GM18907 (cell line): ENCODE results near the gene FRY.
A peak's percentile ranks its signal among the peaks of the same experiment; 100 is the strongest.
"Not testable (repeated sequence)": the region's sequence is repeated elsewhere in the genome, so short reads cannot be mapped to it uniquely, and the experiment has no call there.

ENCODE experiments used
- ATAC-seq: cut with Tn5 transposase; IDR thresholded peaks from one replicate; pipeline ENCODE4 v1.9.1; 2021; ENCODE audit warnings: mild to moderate bottlenecking, moderate library complexity; ENCODE audit not compliant: unreplicated experiment

The FRY gene

DNA sequence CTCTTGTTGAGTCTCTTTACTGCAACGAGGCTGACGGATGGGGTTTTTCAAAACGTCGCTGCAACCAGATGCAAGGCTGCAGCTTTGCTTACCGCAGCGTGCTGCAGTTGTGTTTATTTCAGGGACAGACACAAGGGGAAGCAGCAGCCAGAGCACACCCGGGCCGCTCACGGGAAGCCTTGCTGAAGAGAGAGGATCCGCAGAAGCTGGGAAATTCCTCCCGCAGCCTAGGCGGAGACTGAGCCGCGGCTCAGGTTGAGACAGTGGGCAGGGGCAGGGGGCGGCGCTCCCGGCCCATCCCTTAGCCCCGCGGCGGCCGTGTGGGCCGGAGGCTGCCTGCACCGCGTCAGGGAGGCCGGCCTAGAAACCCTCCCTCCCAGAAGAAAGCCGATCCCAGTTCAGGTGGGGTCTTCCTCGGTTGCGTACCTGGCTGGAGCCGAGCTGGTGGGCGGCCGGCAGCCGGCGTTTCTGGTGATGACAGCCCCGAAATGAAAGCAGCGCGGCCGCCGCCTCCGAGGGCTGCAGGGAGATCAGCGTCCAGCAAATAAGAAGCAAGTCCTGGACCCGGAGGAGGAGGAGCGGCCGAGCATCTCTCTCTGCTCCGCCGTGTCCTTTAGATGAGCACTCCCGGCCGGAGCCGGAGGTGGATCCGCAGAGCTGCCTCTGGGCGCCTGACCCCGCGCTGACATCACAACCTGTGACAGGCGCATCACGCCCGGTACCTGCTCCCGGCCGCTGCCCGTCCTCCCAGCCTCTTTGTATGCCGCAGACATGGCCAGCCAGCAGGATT lies at the start of gene FRY:
Gene FRY, plus strand, starts transcription at position 750 of the 790 bp plus-strand sequence. Its CDS starts 22 bp downstream, at position 772.
- ATAC-seq, result peak; percentile 89

DNA sequence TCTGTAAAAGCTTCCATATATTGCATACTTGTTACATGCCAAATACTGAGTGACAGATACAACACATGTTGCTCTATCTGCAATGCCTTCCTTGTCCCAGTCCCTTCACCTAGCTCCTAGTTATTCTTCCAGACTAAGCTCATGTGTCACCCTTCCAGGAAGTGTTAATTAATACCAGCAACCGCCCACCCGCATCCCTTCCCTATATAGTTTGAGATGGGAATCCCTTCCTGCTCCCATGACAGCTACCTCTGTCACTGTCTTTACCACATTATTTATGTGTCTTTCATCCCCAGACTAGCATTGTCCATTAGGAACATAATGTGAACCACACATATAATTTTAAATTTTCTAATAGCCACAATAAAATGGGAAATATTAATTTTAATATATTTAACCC lies 49.5 kb upstream of the FRY start:
- no peak for ATAC-seq

DNA sequence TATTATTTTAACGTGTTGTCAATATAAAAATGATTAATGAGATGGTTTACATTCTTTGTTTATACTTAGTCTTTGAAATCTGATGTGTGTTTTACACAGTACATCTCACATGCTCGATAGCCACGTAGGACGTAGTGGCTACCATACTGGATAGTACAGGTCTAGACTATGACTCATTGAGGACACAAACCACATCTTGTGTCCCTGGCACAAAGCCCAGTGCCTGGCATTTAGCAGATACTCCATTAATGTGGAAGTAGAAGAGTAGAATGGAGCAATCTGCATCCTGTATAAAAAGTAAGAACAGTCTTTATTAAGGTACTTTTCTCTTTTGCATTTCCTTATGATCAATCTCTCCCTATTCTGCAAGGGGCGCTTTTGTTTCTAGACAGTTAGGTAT lies 49.0 kb upstream of the FRY start:
- no peak for ATAC-seq

DNA sequence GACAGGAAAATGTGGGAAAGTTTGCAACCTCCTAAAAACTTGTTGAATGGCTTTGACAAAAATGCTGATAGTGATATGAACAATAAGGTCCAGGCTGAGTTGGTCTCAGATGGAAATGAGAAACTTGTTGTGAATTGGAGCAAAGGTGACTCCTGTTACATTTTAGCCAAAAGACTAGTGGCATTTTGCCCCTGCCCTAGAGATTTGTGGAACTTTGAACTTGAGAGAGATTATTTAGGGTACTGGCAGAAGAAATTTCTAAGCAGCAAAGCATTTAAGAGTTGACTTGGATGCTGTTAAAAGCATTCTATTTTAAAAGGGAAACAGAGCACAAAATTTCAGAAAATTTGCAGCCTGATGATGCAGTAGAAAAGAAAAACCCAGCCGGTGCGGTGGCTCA lies 47.9 kb upstream of the FRY start:
- ATAC-seq, result not testable (repeated sequence)

DNA sequence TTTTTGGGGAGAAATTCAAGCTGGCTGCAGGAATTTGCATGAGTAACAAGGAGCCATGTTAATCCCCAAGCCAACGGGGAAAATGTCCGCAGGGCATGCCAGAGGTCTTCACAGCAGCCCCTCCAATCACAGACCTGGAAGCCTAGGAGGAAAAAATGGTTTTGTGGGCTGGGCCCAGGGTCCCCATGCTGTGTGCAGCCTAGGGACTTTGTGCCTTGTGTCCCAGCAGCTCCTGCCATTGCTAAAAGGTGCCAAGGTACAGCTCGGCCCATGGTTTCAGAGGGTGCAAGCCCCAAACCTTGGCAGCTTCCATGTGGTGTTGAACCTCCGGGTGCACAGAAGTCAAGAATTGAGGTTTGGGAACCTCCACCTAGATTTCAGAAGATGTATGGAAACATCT lies 47.2 kb upstream of the FRY start:
- not testable (repeated sequence) for ATAC-seq

DNA sequence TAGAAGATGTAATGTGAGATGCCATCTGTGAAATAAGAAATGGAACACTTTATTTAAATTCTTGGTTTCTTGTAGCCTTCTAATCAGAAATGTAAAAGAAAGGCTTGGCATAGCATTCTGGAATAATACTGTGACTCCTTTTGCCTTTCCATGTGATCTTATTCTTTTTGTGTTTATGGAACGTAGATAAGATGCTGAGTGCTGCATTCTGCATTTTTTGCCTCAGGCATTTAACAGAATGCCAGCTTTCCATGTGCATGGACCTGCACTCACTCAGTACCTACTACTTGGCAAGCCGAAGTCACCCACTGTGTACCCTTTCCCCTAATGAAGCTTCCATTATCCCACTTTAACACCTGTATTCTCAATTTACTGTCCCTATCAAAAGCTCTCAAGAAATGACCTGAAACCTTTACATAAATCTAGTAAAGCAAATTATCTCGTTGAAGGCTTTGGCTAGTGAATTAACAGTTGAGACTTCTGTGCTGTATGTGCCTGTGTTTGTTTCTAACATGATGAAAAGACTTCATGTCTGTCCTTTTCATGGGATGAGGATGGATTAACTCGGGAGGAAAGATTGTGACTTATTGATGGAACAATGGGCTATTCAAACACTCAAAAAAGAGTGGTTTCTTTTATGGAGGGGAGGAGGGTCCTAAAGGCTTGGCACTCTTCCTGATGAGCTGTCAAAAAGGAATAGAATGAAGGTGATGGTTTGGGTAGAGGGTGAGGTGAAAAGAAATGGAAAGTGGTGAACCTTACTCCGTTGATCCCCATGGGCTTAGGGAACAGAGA lies 44.7 kb upstream of the FRY start:
- ATAC-seq, result no peak

DNA sequence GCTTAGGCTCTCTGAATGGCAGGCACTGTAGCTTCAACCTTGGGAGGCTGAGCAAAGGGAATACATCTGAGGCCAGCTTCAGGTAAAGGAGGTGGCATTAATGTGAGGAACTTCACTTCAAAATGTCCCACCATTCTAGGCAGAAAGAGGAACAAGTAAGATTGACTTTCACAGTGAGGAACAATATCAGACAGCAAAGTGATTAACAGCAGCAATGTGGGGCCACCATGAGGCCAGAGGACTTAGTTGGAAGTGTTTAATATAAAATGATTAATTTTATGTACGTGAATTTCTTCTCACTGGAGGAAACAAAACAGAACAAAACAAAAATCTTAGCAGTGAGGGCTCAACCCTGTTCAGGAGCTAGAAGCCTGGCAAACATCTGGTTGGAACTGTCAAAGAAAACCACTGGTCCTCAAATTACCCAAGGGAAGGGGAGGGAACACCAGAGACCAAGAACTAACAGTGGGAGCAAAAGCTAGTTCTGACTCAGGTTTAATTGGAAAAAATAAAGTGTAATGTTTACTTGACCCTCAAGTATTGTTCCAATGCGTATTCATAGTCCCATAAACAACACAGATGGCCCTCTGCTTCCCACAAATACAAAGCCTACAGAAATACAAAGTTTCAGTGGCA lies 43.9 kb upstream of the FRY start:
- no peak for ATAC-seq

DNA sequence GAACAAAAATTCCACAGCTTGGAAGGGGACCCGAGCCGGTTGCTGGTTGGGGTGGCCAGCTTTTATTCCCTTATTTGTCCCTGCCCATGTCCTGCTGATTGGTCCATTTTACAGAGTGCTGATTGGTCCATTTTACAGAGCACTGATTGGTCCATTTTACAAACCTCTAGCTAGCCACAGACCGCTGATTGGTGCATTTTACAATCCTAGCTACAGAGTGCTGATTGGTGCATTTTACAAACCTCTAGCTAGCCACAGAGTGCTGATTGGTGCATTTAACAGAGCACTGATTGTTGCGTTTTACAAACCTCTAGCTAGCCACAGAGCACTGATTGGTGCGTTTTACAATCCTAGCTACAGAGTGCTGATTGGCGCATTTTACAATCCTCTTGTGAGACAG lies 37.2 kb upstream of the FRY start:
- ATAC-seq, result not testable (repeated sequence)

DNA sequence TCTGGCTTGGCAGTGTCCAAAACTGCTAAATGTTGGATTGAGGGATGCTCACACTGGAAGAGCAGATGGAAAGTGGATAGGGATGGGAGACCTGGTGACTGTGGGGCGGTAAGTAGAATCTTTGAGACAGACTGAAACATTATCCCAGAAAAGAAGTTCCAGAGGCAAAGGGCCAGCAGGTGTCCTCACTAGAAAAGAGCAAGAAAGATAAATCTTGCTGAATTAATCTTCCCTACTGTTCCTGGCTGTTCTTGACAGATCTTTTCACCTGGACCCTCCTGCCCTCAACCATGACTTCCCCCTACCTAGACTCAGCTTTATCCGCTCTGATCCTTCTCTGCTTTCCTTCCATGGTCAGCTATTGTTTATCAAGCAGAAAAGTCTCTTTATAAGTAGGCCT lies 35.0 kb upstream of the FRY start:
- no peak for ATAC-seq

DNA sequence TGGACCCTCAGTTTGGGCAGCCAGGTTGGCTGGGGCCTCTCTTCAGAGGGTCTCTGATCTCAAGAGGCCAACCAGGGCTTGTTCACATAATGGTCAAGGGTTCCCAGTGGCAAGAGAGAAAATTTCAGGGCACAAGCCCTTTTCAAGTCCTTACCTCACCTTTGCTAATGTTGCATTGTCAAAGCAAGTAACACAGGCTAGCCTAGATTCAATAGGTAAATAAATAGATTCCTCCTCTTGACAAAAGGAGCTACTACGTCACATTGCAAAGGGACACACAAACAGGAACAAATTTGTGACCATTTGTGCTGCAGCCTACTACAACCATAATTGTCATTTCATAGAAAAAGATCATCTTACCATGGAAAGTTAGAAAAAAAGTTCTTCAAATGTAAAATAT lies 33.9 kb upstream of the FRY start:
- ATAC-seq, result no peak

DNA sequence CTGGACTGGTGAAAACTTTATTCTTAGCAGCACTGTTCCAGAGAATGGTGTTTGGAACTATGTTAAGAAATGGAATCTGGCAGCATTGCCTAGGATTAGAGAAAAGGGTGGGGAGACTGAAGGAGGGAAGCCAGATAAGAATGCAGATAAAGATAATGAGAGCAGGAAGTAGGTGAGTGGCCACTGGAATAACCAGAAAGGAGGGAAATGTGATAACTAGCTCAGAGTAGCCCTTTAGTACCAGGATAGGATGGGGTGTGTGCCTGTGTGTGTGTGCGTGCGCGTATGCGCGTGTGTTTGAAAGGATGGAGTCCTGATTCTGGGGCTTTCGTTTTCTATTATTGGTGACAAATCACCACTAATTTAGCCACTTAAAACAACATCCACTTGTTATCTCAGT lies 33.4 kb upstream of the FRY start:
- no peak for ATAC-seq

DNA sequence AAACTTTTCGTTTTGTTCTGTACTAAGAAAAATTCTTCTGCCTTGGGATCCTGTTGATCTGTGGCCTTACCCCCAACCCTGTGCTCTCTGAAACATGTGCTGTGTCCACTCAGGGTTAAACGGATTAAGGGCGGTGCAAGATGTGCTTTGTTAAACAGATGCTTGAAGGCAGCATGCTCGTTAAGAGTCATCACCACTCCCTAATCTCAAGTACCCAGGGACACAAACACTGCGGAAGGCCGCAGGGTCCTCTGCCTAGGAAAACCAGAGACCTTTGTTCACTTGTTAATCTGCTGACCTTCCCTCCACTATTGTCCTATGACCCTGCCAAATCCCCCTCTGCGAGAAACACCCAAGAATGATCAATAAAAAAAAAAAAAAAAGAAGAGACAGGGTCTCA lies 30.8 kb upstream of the FRY start:
- not testable (repeated sequence) for ATAC-seq

DNA sequence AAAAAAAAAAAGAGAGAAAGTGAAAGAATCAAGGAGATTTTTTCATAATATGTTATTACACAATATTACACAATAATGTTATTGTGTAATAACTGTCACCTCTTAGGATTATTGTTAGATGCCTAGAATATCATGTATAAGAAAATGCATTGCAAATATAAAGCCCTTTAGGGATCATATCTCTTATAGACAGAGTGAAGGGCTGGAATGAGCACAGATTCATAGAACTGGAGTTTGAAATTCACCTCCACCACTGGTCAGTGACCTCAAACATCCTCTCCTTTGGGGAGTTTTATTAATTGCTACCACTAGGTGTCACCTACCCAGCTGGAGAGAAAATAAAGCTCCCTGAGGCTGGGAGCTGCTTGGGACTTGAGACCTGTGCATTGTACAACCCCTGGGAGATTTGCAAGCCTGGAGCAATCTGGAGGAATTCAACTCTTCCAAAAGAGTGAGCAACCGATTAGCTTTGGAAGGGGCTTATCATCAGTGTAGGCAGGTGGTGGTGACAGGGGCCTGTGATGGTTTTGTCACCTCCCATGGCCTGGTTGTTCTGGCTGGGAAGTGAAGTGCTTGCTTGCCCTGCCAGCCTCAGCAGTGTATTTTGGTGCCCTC lies 30.3 kb upstream of the FRY start:
- ATAC-seq, result peak; percentile 88

DNA sequence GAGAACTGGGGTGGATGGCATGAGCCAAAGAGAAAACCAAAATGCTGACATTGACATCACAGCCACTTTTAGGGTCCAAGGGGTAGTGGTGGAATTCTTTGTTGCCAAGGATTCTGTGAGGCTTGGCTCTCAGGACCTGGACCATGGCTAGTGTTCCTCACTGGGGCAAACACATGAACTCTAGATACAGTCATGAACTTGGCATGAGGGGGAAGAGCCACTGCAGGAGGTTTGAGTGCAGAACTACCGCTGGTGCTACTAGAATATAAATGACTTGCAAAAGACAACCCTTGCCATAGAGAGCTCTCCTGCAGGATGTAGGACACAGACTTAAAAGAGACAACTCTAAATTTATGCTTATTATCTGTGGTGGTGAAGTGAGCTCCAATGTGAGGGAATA lies 29.8 kb upstream of the FRY start:
- peak; percentile 9 for ATAC-seq

DNA sequence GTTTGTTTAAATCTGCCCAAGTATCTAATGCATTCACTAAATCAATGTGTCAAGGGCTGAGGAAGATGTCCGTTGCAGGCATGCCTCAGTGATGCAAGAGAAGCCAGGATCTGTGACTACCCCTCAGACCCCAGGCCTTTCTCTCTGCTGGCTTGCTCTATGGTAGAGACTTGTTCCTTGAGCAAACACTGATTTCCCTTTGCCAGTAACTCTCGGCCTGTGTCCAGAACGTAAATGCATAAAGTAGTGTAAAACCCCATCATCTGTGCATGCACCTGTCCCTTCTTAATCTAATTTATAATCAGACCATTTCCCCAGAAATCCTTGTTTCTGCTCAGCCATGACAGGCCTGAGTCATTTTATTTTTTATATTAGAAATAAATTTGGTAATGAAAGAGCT lies 28.7 kb upstream of the FRY start:
- no peak for ATAC-seq

DNA sequence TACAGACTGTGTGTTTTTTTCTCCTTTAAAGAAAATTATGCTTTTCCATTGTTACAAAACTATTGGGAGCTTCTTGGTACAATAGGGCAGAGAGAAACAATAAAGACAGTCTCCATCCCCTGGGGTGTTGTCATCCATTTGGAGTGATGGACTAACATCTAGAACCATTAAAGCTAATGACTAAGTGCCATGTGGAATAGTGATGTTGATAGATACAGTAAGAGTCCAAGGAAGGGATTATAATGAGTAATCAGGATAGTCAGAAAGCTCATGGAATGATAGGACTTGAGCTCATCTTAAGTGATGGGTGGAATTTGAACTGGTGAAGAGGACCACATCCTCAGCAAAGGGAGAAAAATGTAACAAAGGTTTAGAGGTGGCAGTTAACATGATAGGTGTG lies 24.1 kb upstream of the FRY start:
- no peak for ATAC-seq

DNA sequence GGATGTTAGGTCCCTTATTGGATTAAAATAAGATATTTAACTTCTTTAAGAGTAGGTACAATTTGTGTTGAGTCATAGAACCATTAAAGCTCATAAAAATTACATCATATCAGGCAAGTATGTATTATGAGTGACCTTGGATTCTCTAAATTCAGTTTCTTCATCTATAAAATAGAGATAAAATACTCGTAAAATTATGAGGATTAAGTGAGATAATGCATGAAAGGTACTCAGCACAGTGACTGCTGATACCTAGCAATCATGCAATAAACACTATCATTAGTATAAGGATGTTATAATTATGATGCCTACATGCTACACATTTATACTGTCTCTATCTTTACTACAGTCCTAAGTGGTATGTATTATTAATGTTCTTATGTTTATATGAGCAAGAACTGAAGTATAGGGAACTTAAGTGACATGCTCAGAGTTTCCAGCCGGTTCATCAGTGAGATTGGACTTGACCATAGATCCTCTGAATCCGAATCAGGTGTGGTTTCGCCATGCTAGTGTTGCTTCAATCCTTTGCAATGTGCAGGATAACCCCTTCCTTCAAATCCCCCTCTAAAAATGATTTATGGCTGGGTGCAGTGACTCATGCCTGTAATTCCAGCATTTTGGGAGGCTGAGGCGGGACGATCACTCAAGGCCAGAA lies 22.9 kb upstream of the FRY start:
- ATAC-seq, result no peak

DNA sequence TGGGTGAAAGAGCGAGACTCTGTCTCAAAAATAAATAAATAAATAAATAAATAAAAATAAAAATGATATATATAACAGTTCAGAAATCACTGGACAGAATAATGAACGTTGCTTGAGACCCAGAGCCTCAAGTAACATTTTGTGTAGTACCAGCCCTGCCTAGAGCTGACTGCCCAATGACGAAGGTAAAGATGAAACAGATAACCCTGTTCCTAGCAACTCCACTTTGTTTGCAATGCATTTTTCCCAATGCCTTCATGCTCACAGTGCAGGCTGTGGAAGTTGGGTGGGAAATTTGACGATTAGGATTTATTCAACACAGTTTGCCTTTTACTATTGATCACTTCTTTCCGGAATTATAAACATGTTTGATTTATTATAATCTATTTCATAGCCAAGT lies 22.2 kb upstream of the FRY start:
- no peak for ATAC-seq

DNA sequence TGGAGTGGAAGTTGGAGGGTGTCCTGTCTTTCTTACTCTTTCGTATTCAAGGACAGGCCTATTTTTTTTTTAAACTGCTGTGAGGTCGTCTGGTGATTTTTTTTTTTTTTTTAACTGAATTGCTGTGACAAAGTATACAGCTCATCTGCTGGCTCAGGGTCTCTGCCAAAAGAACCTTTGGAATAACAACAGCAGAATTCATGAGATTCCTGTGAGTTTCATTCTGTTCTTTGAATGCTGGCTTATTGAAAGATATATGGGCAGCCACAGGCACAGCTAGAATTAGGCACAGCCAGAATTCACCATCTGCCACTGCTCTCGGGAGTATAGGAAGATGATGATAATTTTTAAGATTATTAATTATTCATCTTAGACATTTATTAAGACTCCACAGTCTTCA lies 21.4 kb upstream of the FRY start:
- no peak for ATAC-seq

DNA sequence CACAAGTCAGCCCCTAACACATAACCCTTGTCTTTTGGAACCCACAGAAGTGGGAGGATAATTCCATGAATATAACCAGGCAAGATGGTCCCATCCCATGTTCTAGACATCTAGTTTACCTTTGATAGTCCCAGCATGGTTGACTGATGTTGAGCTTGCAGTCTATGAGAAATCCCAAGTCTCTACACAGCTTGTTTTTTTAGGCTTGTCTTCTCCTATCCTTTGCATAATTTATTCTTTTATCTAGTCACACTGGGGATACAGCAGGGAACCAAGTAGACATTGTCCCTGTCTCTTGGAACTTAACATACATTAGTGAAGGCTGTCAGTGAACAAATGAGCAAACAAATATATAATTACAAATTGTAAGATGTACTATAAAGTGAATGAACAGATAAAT lies 19.6 kb upstream of the FRY start:
- no peak for ATAC-seq

DNA sequence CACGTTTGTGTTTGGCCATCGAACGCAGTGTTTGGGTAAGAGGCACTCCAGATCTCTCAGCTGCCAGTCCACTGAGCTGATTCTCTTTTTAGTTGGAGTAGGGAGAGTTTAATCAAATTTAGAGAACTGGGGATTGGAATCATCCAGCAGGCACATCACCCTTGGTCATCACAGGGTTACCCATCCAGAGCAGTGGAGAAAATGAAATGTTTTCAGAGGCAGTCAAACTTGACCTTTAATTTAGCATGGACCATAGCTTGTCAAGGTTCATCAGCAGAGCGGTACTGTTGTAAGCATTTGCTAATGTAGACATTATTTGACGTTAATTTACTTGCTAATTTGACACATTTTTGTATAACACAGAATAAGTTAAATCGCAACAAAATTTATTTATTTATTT lies 18.4 kb upstream of the FRY start:
- ATAC-seq, result no peak
